Measurements from ENCODE around the gene JUNB.
"Not testable (repeated sequence)": the region's sequence is repeated elsewhere in the genome, so short reads cannot be mapped to it uniquely, and the experiment has no call there.

The JUNB gene

GRCh38 chr19:12789904-12790619, 1.2 kb upstream of the JUNB start:
- peak; percentile 86 for DNase-seq

- no peak for DNase-seq
These were observed 500 bp upstream of the JUNB start for GRCh38 chr19:12790628-12791344.

DNA sequence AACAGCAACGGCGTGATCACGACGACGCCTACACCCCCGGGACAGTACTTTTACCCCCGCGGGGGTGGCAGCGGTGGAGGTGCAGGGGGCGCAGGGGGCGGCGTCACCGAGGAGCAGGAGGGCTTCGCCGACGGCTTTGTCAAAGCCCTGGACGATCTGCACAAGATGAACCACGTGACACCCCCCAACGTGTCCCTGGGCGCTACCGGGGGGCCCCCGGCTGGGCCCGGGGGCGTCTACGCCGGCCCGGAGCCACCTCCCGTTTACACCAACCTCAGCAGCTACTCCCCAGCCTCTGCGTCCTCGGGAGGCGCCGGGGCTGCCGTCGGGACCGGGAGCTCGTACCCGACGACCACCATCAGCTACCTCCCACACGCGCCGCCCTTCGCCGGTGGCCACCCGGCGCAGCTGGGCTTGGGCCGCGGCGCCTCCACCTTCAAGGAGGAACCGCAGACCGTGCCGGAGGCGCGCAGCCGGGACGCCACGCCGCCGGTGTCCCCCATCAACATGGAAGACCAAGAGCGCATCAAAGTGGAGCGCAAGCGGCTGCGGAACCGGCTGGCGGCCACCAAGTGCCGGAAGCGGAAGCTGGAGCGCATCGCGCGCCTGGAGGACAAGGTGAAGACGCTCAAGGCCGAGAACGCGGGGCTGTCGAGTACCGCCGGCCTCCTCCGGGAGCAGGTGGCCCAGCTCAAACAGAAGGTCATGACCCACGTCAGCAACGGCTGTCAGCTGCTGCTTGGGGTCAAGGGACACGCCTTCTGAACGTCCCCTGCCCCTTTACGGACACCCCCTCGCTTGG, 966 bp downstream of the JUNB start:
- no peak for DNase-seq

GRCh38 chr19:12792853-12793289, 1.6 kb downstream of the JUNB start:
- no peak for DNase-seq

- DNase-seq = no peak
These were observed 2.3 kb downstream of the JUNB start for GRCh38 chr19:12793290-12794195.

DNA sequence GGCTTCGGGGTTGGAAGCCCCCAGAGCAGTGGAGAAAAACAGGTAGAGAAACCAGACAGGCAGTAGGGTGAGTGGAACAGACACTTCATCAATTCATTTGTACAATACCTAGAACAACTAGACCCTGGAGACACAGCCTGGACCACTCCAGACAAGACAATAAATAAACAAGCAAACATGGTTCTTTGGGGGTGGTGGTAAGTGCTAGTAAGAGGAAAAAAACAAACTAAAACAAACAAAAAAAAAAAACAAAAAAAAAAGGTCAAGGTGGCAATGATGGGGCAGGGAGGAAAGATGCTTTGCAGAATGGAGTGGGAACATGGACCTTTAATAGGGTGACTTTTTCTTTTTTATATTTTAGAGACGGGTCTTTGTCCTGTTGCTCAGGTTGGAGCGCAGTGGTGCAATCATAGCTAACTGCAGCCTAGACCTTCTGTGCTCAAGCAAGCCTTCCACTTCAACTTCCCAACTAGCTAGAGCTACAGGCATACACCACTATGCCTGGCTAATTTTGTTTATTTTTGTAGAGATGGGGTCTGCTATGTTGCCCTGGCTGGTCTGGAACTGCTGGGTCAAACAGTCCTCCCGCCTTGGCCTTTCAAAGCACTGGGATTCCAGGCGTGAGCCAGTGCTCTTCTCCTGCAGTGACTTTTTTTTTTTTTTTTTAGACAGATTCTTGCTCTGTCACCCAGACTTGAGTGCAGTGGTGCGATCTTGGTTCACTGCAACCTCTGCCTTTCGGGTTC, 3.1 kb downstream of the JUNB start:
- DNase-seq = no peak

DNA sequence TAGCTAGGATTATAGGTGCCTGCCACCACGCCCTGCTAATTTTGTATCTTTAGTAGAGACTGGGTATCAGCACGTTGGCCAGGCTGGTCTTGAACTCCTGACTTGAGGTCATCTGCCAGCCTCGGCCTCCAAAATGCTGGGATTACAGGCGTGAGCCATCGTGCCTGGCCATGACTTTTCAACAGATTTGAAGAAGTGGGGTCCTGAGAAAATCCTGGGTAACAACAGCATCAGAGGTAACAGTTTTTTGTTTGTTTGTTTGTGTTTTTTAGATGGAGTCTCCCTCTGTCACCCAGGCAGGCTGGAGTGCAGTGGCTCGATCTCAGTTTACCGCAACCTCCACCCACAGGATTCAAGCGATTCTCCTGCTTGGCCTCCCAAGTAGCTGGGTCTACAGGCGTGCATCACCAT, 3.7 kb downstream of the JUNB start:
- DNase-seq = no peak

- DNase-seq = no peak
These were observed 5.1 kb downstream of the JUNB start for GRCh38 chr19:12796146-12797071.

DNA sequence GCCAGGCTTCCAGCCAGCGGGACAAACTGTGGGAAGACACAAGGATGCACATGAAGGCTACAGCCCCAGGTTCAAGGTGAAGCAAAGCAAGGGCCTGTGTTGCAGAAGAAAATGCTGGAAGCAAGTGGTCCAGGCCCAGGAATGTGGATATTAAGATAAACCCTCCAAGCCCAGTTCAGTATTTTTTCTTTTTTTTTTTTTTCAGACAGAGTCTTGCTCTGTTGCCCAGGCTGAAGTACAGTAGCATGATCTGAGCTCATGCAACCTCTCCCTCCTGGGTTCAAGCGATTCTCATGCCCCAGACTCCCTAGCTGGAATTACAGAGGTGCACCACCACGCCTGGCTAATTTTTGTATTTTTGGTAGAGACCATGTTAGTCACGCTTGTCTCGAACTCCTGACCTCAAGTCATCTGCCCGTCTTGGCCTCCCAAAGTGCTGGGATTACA, 5.9 kb downstream of the JUNB start:
- no peak for DNase-seq

DNA sequence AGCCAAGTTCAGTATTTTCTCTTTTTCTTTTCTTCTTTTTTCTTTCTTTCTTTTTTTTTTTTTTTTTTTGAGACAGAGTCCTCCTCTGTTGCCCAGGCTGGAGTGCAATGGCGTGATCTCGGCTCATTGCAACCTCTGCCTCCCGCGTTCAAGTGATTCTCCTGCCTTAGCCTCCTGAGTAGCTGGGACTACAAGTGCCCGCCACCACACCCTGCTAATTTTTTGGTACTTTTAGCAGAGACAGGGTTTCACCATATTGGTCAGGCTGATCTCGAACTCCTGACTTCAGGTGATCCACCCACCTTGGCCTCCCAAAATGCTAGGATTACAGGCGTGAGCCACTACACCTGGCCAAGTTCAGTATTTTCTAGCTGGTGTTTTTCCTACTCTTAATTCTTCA, 6.3 kb downstream of the JUNB start:
- not testable (repeated sequence) for DNase-seq

- no peak for DNase-seq
These were observed 8.6 kb downstream of the JUNB start for GRCh38 chr19:12799742-12800465.

DNA sequence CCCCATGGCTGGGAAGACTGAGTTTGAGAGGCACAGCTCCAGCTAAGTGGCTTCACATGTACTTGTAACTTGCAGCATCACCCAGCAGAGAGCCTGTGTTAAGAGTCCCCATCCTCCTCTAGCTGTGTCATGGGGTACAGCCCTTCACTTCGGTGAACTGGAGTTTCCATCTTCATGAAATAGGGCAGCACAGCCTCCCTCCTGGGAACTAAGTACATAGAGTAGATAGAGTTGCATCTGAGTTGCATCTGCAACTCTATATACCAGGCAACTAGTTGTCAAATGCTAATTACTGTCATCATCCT, 9.1 kb downstream of the JUNB start:
- DNase-seq = no peak

- DNase-seq = no peak
These were observed 9.7 kb downstream of the JUNB start for GRCh38 chr19:12800923-12801465.

DNA sequence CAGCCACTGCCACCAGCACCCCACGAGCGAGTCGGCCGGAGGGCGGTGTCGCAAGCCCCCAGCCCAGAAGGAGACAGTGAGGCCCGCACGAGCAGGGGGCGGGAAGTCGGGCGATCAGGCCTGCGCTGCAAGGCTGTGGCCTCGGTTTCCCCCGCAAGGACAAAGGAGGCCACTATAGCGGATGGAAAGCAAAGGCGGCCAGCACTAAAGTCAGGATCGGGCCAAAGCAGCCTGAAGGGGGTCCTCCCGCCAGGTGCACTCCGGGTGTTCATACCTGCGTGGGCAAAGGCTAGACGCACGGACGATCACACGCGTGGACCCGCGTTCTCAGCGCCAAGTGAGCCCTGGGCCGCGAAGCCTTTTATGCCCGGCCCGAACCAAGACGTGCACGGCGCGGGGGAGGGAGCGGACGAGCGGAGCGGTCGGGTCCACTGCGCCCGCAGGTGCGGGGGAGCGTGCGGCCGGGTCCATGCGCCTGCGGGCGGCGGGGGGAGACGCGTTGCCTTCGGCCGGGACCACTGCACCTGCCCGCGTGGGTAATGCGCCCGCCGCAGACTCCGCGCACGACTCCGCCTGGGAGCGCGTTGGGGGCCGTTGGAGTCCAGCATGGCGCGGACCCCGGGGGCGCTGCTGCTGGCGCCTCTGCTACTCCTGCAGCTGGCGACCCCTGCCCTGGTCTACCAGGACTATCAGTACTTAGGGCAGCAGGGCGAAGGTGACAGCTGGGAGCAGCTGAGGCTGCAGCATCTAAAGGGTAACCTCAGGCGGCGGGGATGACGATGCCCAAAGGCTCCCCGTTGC, 10.4 kb downstream of the JUNB start, which contains the start of the genes PRDX2 and THSD8:
Gene PRDX2 (minus strand): TSS at position 335 of the 801 bp plus-strand sequence. CDS start 539 bp downstream, outside the sequence.
Gene THSD8 (plus strand): TSS at position 604 of the 801 bp plus-strand sequence. CDS start 3 bp downstream, at position 607.
- DNase-seq = no peak

DNA sequence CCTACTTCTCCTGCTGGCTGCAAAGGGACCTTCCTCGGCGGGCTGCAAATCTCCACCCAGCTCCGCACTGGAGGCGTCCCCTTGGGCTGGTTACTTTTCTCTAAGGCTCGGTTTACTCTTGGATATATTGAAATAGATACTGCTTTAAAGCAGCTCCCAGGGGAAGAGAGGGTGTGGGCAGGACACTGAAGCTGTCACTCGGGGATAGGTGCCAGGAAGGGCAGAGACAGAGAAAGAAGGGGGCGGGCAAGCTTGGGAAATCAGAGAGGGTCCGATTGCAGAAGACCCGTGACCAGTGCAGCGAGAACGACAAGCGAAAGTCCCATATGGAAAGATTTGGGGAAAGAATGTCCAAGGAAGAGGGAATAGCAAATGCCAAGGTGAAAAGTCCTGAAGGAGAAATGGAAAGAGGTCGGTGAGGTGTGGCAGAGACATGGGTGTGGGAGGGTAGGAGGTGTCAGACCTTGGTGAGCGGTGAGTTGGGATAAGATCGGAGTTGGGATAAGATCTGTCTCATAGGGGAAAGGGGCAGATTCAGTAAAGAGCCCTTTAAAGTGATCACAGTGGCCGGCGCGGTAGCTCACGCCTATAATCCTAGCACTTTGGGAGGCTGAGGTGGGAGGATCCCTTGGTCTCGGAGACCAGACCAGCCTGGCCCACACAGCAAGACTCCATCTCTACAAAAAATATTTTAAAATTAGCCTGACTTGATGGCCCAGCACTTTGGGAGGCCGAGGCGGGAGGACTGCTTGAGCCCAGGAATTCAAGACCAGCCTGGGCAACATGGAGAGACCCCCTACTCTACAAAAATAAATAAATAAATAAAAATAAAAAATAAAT, 11.2 kb downstream of the JUNB start:
- DNase-seq = no peak

GRCh38 chr19:12804051-12804450, 12.8 kb downstream of the JUNB start:
- DNase-seq = no peak

DNA sequence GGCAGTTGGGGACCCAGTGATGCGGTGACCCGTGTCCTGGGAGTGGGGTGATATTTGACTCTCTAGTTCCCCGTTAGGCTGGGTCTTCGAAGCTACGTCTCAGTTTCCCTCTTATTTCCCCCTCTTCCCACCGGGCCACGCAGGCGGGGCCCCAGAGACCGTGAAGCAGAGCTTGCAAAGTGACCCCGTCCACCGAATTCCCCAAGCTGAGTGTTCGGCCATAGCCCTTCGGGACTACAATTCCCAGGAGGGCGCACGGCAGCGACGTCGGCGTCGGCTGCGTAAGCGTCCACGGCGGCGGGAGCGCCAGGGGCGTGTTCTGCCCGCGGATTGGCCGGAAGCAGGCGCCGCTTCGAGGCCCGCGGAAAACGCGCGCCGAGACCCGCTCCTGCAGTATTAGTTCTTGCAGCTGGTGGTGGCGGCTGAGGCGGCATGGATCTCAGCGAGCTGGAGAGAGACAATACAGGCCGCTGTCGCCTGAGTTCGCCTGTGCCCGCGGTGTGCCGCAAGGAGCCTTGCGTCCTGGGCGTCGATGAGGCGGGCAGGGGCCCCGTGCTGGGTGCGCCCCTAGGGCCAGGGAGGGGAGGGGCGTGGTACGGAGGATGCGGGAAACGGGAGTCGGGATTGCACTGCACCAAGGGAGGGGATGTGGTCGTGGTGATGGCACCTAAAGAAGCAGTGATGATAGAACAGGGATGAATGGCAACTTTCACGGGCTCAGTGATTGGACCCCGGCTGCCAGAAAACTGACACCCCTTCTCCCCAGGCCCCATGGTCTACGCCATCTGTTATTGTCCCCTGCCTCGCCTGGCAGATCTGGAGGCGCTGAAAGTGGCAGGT, 15.2 kb downstream of the JUNB start, which contains the start of gene RNASEH2A:
Gene RNASEH2A (plus strand): TSS at position 343 of the 840 bp plus-strand sequence. CDS start 90 bp downstream, at position 433.
- DNase-seq = no peak

Measured in SIG-M5 (cell line).